KOPT-K1 (cell line): ENCODE results near the gene MRAP.
"Not testable (repeated sequence)": the region's sequence is repeated elsewhere in the genome, so short reads cannot be mapped to it uniquely, and the experiment has no call there.

ENCODE experiments used
- H3K27ac ChIP-seq: fragments of 200-600 bp; sonication (generic); 2 replicates; pipeline ENCODE4 v1.5.1; 2016; ENCODE audit warnings: antibody characterized with exemption, mild to moderate bottlenecking, low read depth, low read length; ENCODE audit not compliant: poor library complexity, severe bottlenecking
- H3K36me3 ChIP-seq: fragments of 200-600 bp; sonication (generic); 2 replicates; pipeline ENCODE4 v1.5.1; 2017; ENCODE audit warnings: antibody characterized with exemption, mild to moderate bottlenecking, low read length, moderate library complexity; ENCODE audit not compliant: insufficient read depth
- H3K9me3 ChIP-seq: fragments of 200-600 bp; sonication (generic); 2 replicates; pipeline ENCODE4 v1.5.1; 2017; ENCODE audit warnings: antibody characterized with exemption, low read length, mild to moderate bottlenecking; ENCODE audit not compliant: insufficient read depth, poor library complexity, severe bottlenecking

MRAP gene

GRCh38 chr21:32308696-32309095, 10.0 kb downstream of the MRAP start:
- no peaks in the 10 kb centered on the region for H3K9me3 ChIP-seq
- H3K27ac ChIP-seq: no peak overlapping the region
- H3K36me3 ChIP-seq: peaks cover 65% of the 10 kb centered on the region

- H3K27ac ChIP-seq: no peak overlapping the region
- H3K9me3 ChIP-seq: no peaks in the 10 kb centered on the region
- peaks cover 76% of the 10 kb centered on the region for H3K36me3 ChIP-seq
Measured at GRCh38 chr21:32309906-32310460, 11.3 kb downstream of the MRAP start.

GRCh38 chr21:32310976-32311375, 12.3 kb downstream of the MRAP start:
- not testable (repeated sequence) for H3K27ac ChIP-seq, H3K9me3 ChIP-seq
- peaks cover 85% of the 10 kb centered on the region for H3K36me3 ChIP-seq

- H3K9me3 ChIP-seq: no peaks in the 10 kb centered on the region
- no peak overlapping the region for H3K27ac ChIP-seq
- H3K36me3 ChIP-seq: peaks cover 88% of the 10 kb centered on the region
Measured at GRCh38 chr21:32311621-32312020, 13.0 kb downstream of the MRAP start.

GRCh38 chr21:32312326-32312725, 13.7 kb downstream of the MRAP start:
- Histone ChIP-seq H3K36me3 (peaks cover 90% of the 10 kb centered on the region), H3K9me3 (no peaks in the 10 kb centered on the region), H3K27ac (no peak overlapping the region)

GRCh38 chr21:32312976-32313375, 14.3 kb downstream of the MRAP start:
- H3K36me3 ChIP-seq: peaks cover 91% of the 10 kb centered on the region
- no peak overlapping the region for H3K27ac ChIP-seq
- H3K9me3 ChIP-seq: no peaks in the 10 kb centered on the region

- peaks cover 96% of the 10 kb centered on the region for H3K36me3 ChIP-seq
- no peak overlapping the region for H3K27ac ChIP-seq
- no peaks in the 10 kb centered on the region for H3K9me3 ChIP-seq
Measured at GRCh38 chr21:32314806-32315205, 16.2 kb downstream of the MRAP start.

- Histone ChIP-seq H3K27ac (no peak overlapping the region), H3K36me3 (peaks cover 97% of the 10 kb centered on the region), H3K9me3 (no peaks in the 10 kb centered on the region)
Measured at GRCh38 chr21:32315511-32316281, 17.0 kb downstream of the MRAP start.

- Histone ChIP-seq H3K27ac (no peak overlapping the region), H3K36me3 (peaks cover 97% of the 10 kb centered on the region), H3K9me3 (no peaks in the 10 kb centered on the region)
Measured at GRCh38 chr21:32316361-32317215, 17.9 kb downstream of the MRAP start.

GRCh38 chr21:32317726-32318125, 19.1 kb downstream of the MRAP start:
- H3K27ac ChIP-seq: no peak overlapping the region
- H3K9me3 ChIP-seq: no peaks in the 10 kb centered on the region
- peaks cover 97% of the 10 kb centered on the region for H3K36me3 ChIP-seq

GRCh38 chr21:32319012-32319411, 20.4 kb downstream of the MRAP start:
- Histone ChIP-seq H3K36me3 (peaks cover 99% of the 10 kb centered on the region), H3K9me3 (no peaks in the 10 kb centered on the region), H3K27ac (no peak overlapping the region)

GRCh38 chr21:32320059-32320458, 21.4 kb downstream of the MRAP start:
- Histone ChIP-seq H3K27ac (no peak overlapping the region), H3K9me3 (no peaks in the 10 kb centered on the region), H3K36me3 (peaks cover 99% of the 10 kb centered on the region)

- Histone ChIP-seq H3K9me3 (no peaks in the 10 kb centered on the region), H3K36me3 (peaks cover 100% of the 10 kb centered on the region)
Measured at GRCh38 chr21:32320726-32321125, 22.1 kb downstream of the MRAP start.

GRCh38 chr21:32321480-32321879, 22.8 kb downstream of the MRAP start:
- H3K27ac ChIP-seq: no peak overlapping the region
- H3K36me3 ChIP-seq: peaks cover 100% of the 10 kb centered on the region
- no peaks in the 10 kb centered on the region for H3K9me3 ChIP-seq

More at GRCh38 chr21:32320726-32321125, 22.1 kb downstream of the MRAP start:
- no peak overlapping the region for H3K27ac ChIP-seq

- Histone ChIP-seq H3K36me3 (peaks cover 100% of the 10 kb centered on the region), H3K9me3 (no peaks in the 10 kb centered on the region), H3K27ac (no peak overlapping the region)
Measured at GRCh38 chr21:32322103-32322502, 23.4 kb downstream of the MRAP start.
